KBM-7 (cell line): ENCODE measurements around the gene DBNDD1.

Experiments used
- DNase-seq: peaks from one replicate; pipeline ENCODE4 v3.0.0-alpha.2; 2015
- in situ Hi-C: fragments of 300-500 bp; cut with MboI; formaldehyde crosslinking; loops from 2 replicates; pipeline ENCODE4 v1.14.3; 2020; ENCODE audit warnings: low sequenced_read_pairs, low pct_unique_long_range_greater_than_20kb, mixed read lengths

Gene DBNDD1

GRCh38 chr16:90040152-90041023, 21.1 kb upstream of the DBNDD1 start:
- in situ Hi-C loops = no loop called here
- DNase-seq = no peak

- DNase-seq = no peak
- in situ Hi-C loops = no loop called here
Measured at GRCh38 chr16:90037276-90037675, 18.0 kb upstream of the DBNDD1 start.

GRCh38 chr16:90035902-90036301, 16.6 kb upstream of the DBNDD1 start:
- no peak for DNase-seq
- in situ Hi-C loops = no loop called here

GRCh38 chr16:90034504-90034903, 15.2 kb upstream of the DBNDD1 start:
- in situ Hi-C loops = no loop called here
- no peak for DNase-seq

- in situ Hi-C loops = no loop called here
- DNase-seq = no peak
Measured at GRCh38 chr16:90033387-90033786, 14.1 kb upstream of the DBNDD1 start.

- peak; percentile 30 for DNase-seq
- in situ Hi-C loops = no loop called here
Measured at GRCh38 chr16:90032674-90033331, 13.5 kb upstream of the DBNDD1 start.

- in situ Hi-C loops = no loop called here
- DNase-seq = peak; percentile 28
Measured at GRCh38 chr16:90031931-90032673, 12.8 kb upstream of the DBNDD1 start.

- peak; percentile 20 for DNase-seq
- in situ Hi-C loops = no loop called here
Measured at GRCh38 chr16:90031186-90031930, 12.1 kb upstream of the DBNDD1 start.

GRCh38 chr16:90028985-90029384, 9.7 kb upstream of the DBNDD1 start:
- in situ Hi-C loops = no loop called here
- no peak for DNase-seq

GRCh38 chr16:90027611-90028010, 8.4 kb upstream of the DBNDD1 start:
- no peak for DNase-seq
- in situ Hi-C loops = no loop called here

GRCh38 chr16:90026135-90026534, 6.9 kb upstream of the DBNDD1 start:
- in situ Hi-C loops = no loop called here
- DNase-seq = peak; percentile 58

GRCh38 chr16:90023078-90023447, 3.8 kb upstream of the DBNDD1 start:
- in situ Hi-C loops = no loop called here
- DNase-seq = no peak

GRCh38 chr16:90022209-90023077, 3.2 kb upstream of the DBNDD1 start:
- in situ Hi-C loops = no loop called here
- peak; percentile 80 for DNase-seq

GRCh38 chr16:90020838-90021382, 1.7 kb upstream of the DBNDD1 start:
- in situ Hi-C loops = no loop called here
- peak; percentile 21 for DNase-seq

GRCh38 chr16:90020260-90020837, 1.1 kb upstream of the DBNDD1 start:
- no peak for DNase-seq

GRCh38 chr16:90019543-90020259, 445 bp upstream of the DBNDD1 start:
- in situ Hi-C loops = no loop called here
- peak; percentile 46 for DNase-seq

More at GRCh38 chr16:90020260-90020837, 1.1 kb upstream of the DBNDD1 start:
- in situ Hi-C loops = no loop called here

- no peak for DNase-seq
- in situ Hi-C loops = no loop called here
Measured at GRCh38 chr16:90018297-90018651, 982 bp downstream of the DBNDD1 start.
